Lower leg skin (tissue), 4 donors: ENCODE data around the gene SH2D3C. TPM values are rescaled to one million over a fixed set of nuclear protein-coding genes. Genes with fewer than 3 reads are reported as not detected.

Experiments
- DNase-seq, 2 donors: peaks; one replicate each; pipeline ENCODE4 v3.0.0-alpha.2; 2019; ENCODE audit warnings: low spot score in 2 of 2
- H3K4me3 ChIP-seq: fragments of 200-600 bp; sonication (generic); 2 replicates; pipeline ENCODE4 v1.5.1; 2017; ENCODE audit warnings: mild to moderate bottlenecking, low read depth; ENCODE audit not compliant: poor library complexity, severe bottlenecking
- CTCF ChIP-seq, 3 donors: fragments of 450-650 bp; IDR thresholded peaks; one replicate each; pipeline ENCODE4 v1.5.1; 2016; ENCODE audit warnings: antibody characterized with exemption in 3 of 3, mild to moderate bottlenecking in 3 of 3, moderate library complexity in 2 of 3
- POLR2A ChIP-seq, 2 donors: fragments of 450-650 bp; IDR thresholded peaks; one replicate each; pipeline ENCODE4 v1.6.1; 2016 to 2017; ENCODE audit warnings: antibody characterized with exemption in 2 of 2, mild to moderate bottlenecking in 1 of 2, moderate library complexity in 1 of 2
- WGBS, 2 donors: methylation state at CpG; one replicate each; pipeline ENCODE4 v1.1.5; 2018; 5-methylcytosine and 5-hydroxymethylcytosine counted together
- intact Hi-C: fragments of 100-400 bp; cut with DNase I; formaldehyde crosslinking; loops from one replicate; pipeline ENCODE4 v1.15.0; 2023; ENCODE audit warnings: low total_unique reads
- total RNA-seq, 4 donors: library from RNA; depleted of rRNA; stranded (reverse); fragments of >200 nt; gene quantifications; one replicate each; pipeline ENCODE4 v1.1.0, GENCODE V29; 2016

Gene SH2D3C, protein sequence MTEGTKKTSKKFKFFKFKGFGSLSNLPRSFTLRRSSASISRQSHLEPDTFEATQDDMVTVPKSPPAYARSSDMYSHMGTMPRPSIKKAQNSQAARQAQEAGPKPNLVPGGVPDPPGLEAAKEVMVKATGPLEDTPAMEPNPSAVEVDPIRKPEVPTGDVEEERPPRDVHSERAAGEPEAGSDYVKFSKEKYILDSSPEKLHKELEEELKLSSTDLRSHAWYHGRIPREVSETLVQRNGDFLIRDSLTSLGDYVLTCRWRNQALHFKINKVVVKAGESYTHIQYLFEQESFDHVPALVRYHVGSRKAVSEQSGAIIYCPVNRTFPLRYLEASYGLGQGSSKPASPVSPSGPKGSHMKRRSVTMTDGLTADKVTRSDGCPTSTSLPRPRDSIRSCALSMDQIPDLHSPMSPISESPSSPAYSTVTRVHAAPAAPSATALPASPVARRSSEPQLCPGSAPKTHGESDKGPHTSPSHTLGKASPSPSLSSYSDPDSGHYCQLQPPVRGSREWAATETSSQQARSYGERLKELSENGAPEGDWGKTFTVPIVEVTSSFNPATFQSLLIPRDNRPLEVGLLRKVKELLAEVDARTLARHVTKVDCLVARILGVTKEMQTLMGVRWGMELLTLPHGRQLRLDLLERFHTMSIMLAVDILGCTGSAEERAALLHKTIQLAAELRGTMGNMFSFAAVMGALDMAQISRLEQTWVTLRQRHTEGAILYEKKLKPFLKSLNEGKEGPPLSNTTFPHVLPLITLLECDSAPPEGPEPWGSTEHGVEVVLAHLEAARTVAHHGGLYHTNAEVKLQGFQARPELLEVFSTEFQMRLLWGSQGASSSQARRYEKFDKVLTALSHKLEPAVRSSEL
- 1 to 10 TPM; 1.9 to 8.5 (median 5.3) TPM for total RNA-seq

DNA sequence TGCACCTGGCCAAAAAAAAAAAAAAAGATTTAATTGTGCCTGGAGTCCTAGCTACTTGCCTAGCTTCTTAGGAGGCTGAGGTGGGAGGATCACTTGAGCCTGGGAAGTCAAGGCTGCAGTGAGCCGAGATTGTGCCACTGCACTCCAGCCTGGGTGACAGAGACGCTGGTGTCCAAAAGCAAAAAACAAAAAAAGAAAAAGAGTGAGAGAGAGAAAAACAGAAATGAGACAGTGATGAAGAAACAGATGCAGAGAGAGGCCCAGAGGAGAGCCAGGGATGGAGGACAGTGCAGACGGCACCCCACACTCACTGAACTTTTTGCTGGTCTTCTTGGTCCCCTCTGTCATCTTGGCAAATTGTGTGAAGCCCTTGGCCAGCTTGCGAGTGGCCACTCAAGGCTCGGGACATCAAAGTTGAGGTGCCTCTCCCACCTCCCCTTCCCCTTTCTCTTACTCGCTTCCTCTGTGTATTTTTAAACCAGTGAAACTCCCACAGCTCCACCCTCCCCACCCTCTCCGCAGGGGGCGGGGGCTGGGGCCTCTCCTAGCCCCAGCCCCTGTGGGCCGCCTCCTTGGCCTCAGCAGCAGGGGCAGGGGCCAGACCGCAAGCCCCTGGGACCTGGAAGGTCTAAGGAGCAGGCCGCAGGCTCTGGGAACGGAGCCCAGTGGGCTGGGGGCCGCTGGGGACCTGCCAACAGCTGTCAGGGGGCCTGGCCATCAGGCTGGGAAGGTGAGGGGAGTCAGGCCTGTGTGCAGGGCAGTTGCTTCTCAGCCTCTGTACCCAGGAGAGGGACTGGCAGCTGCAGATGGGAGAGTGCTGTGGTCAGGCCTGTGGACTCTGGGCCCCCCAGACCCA is at the start of gene SH2D3C:
TSS of gene SH2D3C (minus strand) at position 387 of the 856 bp plus-strand sequence. CDS start at position 348, 39 bp downstream.
- DNase-seq = no peak
- intact Hi-C loops = no loop called here
- TF ChIP-seq POLR2A (IDR thresholded peaks at IDR 0.05) (no peak), CTCF (IDR thresholded peaks at IDR 0.05) (no peak)
- H3K4me3 ChIP-seq = no peak within 1 kb of the TSS
- WGBS, 2 donors = 55 to 65% methylated on average over 11 to 12 of the region's 13 CpGs

GRCh38 chr9:127826253-127826913 is 47.9 kb upstream of the SH2D3C start:
- no peak for TF ChIP-seq CTCF (IDR thresholded peaks at IDR 0.05)
- no peak for TF ChIP-seq POLR2A (IDR thresholded peaks at IDR 0.05)
- WGBS, 2 donors = 57 to 60% methylated on average over 7 of the region's 7 CpGs
- no peak for DNase-seq
- intact Hi-C loops = no loop called here
- no peak overlapping the region for H3K4me3 ChIP-seq

- no peak overlapping the region for H3K4me3 ChIP-seq
- no peak for DNase-seq
- intact Hi-C loops = no loop called here
- TF ChIP-seq POLR2A (IDR thresholded peaks at IDR 0.05) = no peak
- TF ChIP-seq CTCF (IDR thresholded peaks at IDR 0.05) = no peak
- 56 to 63% methylated on average over 24 to 42 of the region's 42 CpGs for WGBS, 2 donors
These were observed 47.0 kb upstream of the SH2D3C start for GRCh38 chr9:127825319-127826051.

- 60 to 69% methylated on average over 4 of the region's 4 CpGs for WGBS, 2 donors
- intact Hi-C loops = no loop called here
These were observed 43.6 kb upstream of the SH2D3C start for GRCh38 chr9:127822108-127822507.

More at GRCh38 chr9:127822108-127822507, 43.6 kb upstream of the SH2D3C start:
- H3K4me3 ChIP-seq = no peak overlapping the region
- TF ChIP-seq POLR2A (IDR thresholded peaks at IDR 0.05) (no peak), CTCF (IDR thresholded peaks at IDR 0.05) (no peak)
- no peak for DNase-seq
